Measurements from ENCODE around the gene TMEM256. TPM values are rescaled to one million over a fixed set of nuclear protein-coding genes. Genes with fewer than 3 reads are reported as not detected.

Gene TMEM256
- total and polyA plus RNA-seq, 2 donors (not counting 3 experiments of a cell fraction or from before 2014, with no cell fraction given) = 67.4 to 148 TPM

DNA sequence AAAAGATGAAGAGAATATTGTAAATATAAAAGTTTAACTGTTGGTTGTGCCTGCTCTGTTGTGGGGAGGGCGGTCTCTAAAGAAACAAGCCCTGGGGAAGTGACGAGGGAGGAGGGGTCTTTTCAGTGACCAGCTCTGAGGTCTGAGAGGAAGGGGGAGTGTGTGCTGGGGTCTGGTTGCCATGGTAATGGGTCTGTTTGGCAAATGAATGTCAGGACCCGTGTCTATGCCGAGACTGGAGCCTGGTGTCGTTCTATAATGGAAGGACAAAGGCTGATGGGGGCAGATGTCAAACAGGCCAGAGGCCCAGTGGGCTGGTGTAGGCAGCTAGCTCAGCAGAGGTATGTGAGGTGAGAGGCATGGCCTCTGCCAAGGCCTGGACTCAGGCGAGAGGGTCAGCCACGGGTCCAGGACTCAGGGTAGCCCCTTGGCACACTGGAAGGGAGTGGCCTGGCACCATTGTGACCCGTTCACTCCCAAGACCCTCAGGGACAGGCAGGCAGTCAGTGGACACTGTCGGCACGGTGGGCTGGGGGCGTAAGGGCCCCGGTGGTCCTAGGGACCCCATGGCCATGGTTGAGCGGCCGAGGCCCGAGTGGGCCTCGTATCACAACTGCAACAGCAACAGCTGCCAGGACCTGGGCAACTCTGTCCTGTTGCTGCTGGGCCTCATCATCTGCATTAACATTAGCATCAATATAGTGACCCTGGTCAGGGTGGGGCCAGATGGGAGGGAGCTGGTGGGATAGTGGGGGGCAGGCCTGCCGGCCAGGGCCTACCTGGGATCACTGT is 16.1 kb upstream of the TMEM256 start, which contains the start of gene SPEM1:
Gene SPEM1 (plus strand): TSS at position 506 of the 792 bp plus-strand sequence. CDS start 61 bp downstream, at position 567.
- no peak for TF ChIP-seq JUN (IDR thresholded peaks at IDR 0.05; ENCODE audit: borderline replicate concordance, insufficient read depth, insufficient read length, low read depth)
- TF ChIP-seq, protein P1, sequence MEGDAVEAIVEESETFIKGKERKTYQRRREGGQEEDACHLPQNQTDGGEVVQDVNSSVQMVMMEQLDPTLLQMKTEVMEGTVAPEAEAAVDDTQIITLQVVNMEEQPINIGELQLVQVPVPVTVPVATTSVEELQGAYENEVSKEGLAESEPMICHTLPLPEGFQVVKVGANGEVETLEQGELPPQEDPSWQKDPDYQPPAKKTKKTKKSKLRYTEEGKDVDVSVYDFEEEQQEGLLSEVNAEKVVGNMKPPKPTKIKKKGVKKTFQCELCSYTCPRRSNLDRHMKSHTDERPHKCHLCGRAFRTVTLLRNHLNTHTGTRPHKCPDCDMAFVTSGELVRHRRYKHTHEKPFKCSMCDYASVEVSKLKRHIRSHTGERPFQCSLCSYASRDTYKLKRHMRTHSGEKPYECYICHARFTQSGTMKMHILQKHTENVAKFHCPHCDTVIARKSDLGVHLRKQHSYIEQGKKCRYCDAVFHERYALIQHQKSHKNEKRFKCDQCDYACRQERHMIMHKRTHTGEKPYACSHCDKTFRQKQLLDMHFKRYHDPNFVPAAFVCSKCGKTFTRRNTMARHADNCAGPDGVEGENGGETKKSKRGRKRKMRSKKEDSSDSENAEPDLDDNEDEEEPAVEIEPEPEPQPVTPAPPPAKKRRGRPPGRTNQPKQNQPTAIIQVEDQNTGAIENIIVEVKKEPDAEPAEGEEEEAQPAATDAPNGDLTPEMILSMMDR (IDR thresholded peaks at IDR 0.05; ENCODE audit: extremely low read depth in 1 of 2, insufficient read depth in 1 of 2, low read depth in 1 of 2, low read length in 2 of 2) = no peak
- TF ChIP-seq POLR2A (IDR thresholded peaks at IDR 0.05; ENCODE audit: low read depth, low read length) = no peak
- TF ChIP-seq MYC (IDR thresholded peaks at IDR 0.05; ENCODE audit: low read depth, low read length) = no peak
- no peak for TF ChIP-seq FOS (IDR thresholded peaks at IDR 0.05; ENCODE audit: borderline replicate concordance, insufficient read depth, low read length)
- TF ChIP-seq POLR2AphosphoS5 (IDR thresholded peaks at IDR 0.05; ENCODE audit: insufficient read depth, low read depth, low read length) = no peak
- TF ChIP-seq MAX (IDR thresholded peaks at IDR 0.05; ENCODE audit: insufficient read depth, insufficient read length) = no peak
- TF ChIP-seq EZH2 (IDR thresholded peaks at IDR 0.05; ENCODE audit: borderline replicate concordance, low read depth, low read length, severe bottlenecking) = no peak
- no peak for TF ChIP-seq GATA2 (IDR thresholded peaks at IDR 0.05; ENCODE audit: insufficient read depth, insufficient read length, low read depth, low read length)

More for the DNA sequence above, 16.1 kb upstream of the TMEM256 start, which contains the start of gene SPEM1:
- ChIA-PET CTCF (interaction anchor here (0.6 to 0.9 kb wide), 3 partner anchors 11 to 61 kb away, joined by 3 read pairs; partner anchors contain the start of gene TMEM102), POLR2A (no interaction called here)
- Histone ChIP-seq H3K4me1 (ENCODE audit: control insufficient read depth, extremely low read depth, insufficient read depth, low read length) (no peaks in the 10 kb centered on the region), H3K4me3 (replicated peaks in 1 of 3; ENCODE audit: insufficient read depth in 1 of 3, low read depth in 1 of 3, low read length in 3 of 3) (no peak within 1 kb of the TSS), H3K79me2 (ENCODE audit: control insufficient read depth, insufficient read depth, low read length) (no peaks in the 10 kb centered on the region), H3K9me1 (replicated peaks; ENCODE audit: control insufficient read depth, extremely low read depth, insufficient read depth, low read length) (no peaks in the 10 kb centered on the region), H3K9ac (replicated peaks; ENCODE audit: extremely low read depth, insufficient read depth, low read length) (no peak within 1 kb of the TSS), H3K27ac (ENCODE audit: insufficient read depth, low read depth, low read length) (no peak within 1 kb of the TSS), H3K27me3 (ENCODE audit: control insufficient read depth in 2 of 2, insufficient read depth in 2 of 2, low read length in 2 of 2) (no peaks in the 10 kb centered on the region), H4K20me1 (replicated peaks; ENCODE audit: control insufficient read depth, extremely low read depth, insufficient read depth, low read length) (no peaks in the 10 kb centered on the region), H2AFZ (ENCODE audit: low read depth, low read length) (no peak within 1 kb of the TSS), H3K4me2 (ENCODE audit: insufficient read depth, low read length) (no peak within 1 kb of the TSS), H3K36me3 (ENCODE audit: control insufficient read depth in 2 of 2, extremely low read depth in 1 of 2, insufficient read depth in 2 of 2, low read length in 2 of 2) (peaks cover 0 to 2% of the 10 kb centered on the region in 2 experiments), H3K9me3 (replicated peaks; ENCODE audit: control insufficient read depth, insufficient read depth, low read length) (no peaks in the 10 kb centered on the region)
- no TSS peak for BruUV-seq (replicated peaks)
- dilution Hi-C loops (cut with MboI; ENCODE audit: extremely low pct_ligation_motif_present, low sequenced_read_pairs) (no loop called here), intact Hi-C loops (cut with micrococcal nuclease) (no loop called here)
- FAIRE-seq (no peak), DNase-seq (ENCODE audit: low read depth, low spot score) (no peak)

All from endothelial cell of umbilical vein (primary cell).